Head of caudate nucleus (tissue), 42 donors: ENCODE results near the gene ZYX.
"Not testable (repeated sequence)": the region's sequence is repeated elsewhere in the genome, so short reads cannot be mapped to it uniquely, and the experiment has no call there.

Experiments
- DNase-seq, 42 donors: peaks; one replicate each; pipeline versions ENCODE4 v3.0.0 to v3.0.0-alpha.2; 2020 to 2021; ENCODE audit warnings: mixed read lengths in 7 of 42
- intact Hi-C: fragments of 100-400 bp; cut with DNase I; formaldehyde crosslinking; loops from one replicate; pipeline ENCODE4 v1.15.0; 2022

ZYX gene

DNA sequence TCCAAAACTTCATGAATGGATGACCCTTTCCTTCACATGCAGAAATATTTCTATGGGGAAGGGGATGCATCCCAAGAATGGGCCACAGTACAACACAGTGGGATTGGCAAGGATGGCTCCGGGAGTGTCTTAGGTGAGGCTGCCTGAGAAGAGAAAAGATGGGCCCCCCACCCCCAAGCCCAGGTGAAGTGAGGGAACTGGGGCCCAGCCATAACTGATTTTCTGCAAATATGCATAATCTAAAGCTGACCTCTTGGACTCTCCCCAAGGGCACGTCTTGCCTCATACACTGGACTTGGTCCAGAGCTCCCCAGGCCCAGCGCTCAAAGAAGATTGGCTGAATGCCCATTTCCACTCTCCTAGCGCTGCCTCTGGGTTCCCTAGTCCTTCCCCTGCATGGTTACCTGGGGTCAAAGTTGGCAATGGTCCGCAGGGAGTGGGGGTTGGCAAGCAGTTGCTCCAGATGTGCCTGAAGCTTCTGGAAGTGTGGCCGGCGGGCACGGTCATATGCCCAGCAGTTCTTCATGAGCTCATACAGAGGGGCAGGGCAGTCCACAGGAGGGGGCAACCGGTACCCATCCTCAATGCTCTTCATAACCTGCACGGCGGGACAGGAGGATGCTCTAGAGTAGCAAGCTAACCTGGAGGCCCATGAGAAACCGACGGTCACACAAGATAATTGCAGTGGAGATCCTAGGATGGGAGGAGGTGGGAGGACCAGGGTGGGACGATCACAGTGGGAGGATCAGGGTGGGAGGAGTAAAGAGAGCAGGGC is 12.3 kb downstream of the ZYX start:
- intact Hi-C loops, result no loop called here
- DNase-seq, result peak in 1 of 42 donors; percentile 12

DNA sequence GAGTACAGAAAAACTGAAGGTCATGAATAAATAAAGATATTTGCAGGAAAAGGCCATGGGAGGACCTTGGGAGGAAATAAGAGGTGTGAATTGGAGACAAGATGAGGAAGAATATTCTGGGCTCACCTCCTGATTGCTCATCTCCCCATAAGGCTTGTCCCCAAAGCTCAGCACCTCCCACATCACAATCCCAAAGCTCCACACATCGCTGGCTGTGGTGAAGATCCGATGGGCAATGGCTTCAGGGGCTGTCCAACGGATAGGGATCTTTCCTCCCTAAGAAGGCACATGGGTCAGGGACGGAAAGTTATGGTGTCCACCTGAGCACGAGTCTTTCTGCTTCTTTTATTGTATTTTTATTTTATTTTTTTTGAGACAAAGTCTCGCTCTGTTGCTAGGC is 12.9 kb downstream of the ZYX start:
- intact Hi-C loops, result no loop called here
- no peak for DNase-seq

DNA sequence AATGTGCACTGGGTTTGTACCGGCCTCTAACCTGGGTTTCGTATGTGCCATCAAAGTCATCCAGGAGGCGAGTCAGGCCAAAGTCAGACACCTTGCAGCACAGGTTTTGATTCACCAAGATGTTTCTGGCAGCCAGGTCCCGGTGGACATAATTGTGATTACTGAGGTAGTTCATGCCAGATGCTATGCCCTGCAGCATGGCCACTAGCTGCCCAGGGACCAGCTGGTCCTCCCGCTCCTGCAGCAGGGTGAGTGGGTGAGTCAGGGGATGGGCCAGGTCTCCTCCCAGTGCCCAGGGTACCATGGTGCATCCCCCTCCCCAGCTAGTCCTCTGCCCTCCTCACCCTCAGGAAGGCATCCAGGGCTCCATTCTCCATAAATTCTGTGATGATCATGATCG is 13.6 kb downstream of the ZYX start:
- intact Hi-C loops, result no loop called here
- no peak for DNase-seq

DNA sequence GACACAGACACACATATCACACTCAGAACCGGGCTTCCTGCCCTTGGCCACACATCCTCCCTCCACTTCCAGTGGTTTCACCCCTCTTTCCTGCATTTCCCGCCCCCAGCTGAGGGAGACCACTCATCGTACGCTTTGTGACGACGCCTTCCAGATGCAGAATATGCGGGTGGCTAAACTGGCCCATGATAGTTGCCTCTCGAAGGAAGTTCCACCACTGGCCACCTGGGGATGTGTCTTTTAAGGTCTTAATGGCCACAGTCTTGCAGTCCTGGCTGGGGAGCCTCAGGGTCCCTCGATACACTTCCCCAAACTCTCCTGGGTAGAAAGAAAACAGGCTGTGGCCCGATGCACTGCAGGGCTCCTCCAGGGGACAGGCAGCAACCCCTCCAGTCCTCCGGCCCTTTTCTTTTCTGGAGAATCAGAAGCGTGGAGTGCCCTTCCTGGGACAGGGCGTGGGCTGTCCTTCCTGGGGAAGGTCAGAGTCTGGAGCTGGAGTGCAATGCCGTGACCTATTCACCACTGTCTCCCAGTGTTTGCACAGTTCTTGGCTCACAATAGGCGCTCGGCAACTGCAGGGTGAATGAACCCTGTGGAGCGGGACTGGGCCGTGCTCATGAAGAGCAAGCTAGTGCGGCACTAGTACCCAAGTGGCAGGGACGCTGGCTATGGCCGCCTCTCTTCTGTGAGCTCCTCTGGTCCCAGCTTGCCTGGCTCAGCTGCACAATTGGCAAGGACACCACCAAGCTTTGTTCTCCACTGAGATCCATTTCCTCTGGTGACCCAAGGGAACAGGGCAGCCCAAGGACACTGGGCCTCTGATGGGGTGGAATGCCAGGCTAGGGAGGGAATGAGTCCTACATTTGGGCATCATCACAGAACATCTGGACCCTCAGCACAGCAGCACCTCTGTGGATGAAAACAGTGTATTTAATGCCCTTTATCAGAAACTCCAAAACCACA is 14.3 kb downstream of the ZYX start:
- peak in 28 of 42 donors; percentile 13 to 74 (median 46) for DNase-seq
- intact Hi-C loops, result no loop called here

DNA sequence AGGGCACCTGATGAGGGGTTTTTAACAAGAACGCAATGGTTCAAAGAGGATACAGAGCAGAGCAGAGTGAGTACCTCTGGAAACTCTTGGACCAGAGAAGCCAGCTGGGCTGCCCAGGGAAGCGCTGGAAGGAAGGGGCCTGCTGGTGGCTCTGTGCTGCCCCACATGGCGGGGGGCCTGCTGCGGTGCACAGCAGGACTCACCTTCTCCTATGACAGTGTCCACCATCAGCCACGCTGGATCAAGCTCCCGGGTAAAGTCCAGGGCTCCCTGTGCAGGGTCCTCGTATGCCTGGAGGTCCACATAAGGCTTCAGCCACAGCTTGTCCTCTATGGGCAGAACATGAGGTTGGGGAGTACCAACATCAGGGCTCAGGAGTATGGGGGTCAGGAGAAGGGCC is 15.0 kb downstream of the ZYX start:
- peak in 1 of 42 donors; percentile 25 for DNase-seq
- intact Hi-C loops, result no loop called here

DNA sequence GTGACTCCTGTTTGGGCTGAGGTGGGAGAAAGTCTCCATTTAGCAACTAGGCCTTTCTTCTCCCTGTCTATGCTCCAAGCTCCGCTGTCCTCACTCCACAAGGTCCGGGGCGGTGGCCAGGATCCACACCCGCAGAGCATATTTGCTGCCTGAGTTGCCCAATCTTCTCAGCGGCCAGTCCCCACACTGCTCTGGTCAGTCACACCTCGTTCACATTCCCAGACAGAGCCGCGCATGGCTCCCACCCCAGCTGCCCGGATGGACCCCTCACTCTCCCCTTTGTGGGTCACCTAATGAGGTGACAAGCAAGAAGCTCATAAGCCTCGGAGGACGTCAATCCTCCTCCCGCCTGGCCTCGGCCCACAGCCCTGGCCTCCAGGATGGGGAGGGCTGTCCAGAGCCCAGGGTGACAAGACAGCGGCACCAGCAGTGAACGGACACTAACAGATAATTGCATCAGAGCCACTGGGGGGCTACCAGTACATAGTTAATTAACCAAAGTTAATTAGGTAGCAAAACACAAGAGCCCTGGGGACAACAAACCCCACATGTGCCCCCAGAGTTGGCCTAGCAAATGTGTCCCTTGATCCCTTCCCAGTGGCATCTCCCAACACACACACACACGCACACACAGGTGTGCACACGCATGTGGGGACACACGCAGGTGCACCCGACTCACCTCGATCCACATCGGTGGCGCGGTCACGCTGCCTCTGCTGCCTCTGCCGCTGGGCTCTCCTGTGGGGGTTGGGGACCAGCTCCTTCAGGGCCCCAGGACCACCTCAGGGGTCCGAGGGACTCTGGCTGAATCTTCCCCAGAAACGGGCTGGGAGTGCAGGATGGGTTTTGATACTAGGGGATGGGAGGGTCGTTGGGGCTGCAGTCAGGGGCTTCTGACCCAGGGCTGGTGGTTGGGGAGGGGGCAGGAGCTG is 15.7 kb downstream of the ZYX start:
- DNase-seq, result peak in 1 of 42 donors; percentile 38
- intact Hi-C loops, result no loop called here

DNA sequence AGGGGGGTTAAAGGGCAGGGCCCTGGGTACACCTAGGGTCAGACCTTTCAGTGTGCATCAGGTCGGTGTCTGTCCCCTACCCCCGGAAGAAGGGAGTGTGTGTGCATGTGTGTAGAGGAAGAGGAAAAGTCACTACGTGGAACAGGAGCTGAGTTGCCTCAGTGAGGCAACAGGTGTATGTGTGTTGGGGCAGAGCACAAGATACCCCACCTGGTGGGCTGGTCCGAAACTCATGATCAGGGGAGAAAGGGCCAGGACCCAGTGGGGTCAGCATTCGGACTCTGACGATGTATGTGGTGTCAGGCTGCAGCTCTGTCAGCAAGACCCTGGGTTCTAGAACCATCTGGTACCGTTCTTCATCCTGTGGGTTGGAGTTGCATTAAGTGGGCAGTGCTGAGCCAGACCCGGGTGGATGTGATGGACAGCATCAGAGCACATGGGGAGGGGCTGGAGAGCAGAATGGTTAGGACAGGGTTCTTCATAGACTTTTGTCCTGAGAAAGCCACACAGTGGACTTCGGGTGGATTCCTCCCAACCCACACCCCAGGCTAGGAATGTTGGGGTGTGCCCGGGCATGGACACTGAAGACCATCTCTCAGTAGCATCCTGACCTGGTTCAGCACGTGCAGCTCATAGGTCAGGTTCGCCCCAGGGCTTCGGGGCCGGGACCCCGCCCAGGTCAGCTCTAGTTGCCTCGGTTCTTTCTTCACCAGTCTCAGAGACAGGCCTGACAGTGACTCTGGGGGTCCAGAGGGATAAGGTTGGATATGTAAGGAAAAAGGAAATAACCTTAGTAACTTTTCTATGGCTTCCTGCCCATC is 16.8 kb downstream of the ZYX start:
- intact Hi-C loops, result no loop called here

DNA sequence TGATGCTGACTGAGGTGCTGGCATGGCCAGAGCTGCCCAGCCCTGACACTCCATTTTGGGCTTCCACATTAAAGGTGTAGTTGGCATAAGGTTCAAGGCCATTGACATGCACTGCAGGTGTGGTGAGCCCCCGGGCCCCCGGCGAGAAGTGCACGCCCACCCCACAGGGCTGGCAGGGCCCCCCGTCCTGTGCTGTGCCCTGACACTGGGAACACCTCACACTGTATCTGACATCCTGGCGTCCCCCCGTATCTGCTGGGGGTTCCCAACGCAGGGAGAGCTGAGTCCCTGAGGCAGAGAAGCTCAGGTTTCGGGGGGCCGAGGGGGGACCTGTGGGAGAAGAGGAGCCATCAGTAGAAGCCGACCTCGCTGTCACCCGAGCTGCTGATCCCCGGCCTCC is 17.5 kb downstream of the ZYX start:
- DNase-seq, result no peak
- intact Hi-C loops, result no loop called here

More for the DNA sequence above, 16.8 kb downstream of the ZYX start:
- DNase-seq, result no peak

DNA sequence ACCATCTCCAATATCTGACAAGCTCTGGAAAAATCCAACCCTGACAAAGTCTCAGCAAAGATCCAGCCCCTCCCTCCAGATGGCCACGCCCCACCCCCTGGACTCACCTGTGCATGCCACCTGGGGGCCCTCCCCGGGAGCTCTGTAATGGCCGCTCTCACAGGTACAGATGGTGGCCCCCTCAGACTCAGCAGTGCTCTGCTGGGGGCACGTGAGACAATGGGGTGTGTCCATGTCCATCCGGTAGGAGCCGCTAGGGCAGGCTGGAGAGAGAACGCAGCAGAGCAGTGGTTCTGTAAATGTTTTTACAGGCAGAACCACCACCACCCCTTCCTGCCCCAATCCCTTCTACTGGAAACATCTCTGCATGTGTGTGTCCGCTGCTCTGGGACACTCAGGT is 18.0 kb downstream of the ZYX start:
- intact Hi-C loops, result no loop called here
- DNase-seq, result no peak

DNA sequence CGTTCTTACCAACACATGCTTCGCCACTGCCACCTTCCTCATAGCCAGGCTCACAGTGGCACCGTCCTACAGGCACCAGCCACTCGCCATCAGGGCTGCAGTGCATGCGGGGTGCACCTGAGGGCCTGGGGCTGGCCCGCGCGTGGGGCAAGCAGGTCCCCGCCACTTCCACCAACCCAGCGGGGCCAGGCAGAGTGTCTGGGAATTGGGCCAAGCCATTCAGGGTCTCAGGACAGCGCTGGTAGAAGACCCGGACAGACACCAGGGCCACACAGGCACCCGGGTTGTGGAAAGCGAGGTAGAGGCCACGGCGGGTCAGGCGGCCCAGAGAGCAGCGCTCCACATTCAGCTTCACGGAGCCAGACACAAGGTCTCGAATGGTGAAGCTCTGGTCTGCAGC is 18.5 kb downstream of the ZYX start:
- intact Hi-C loops, result no loop called here

DNA sequence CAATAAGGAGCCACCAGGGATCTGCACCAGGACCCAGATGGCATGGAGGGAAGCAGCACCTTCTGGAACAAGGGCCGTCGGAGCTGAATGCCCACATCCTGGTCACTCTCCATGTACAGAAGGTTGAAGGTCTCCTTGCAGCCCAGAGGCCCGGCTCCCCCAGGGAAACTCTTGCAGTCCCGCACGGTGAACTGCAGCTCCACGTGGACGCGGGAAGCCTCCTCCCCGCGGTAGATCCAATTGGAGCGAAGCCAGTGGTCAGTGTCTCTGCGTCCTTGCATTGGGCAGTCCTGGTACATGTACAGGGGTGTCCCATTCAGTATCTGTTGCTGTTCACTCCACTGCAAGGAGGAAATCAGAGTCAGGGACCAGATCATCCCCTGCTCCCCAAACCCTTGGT is 20.1 kb downstream of the ZYX start:
- intact Hi-C loops, result no loop called here
- DNase-seq, result no peak

More for the DNA sequence above, 18.5 kb downstream of the ZYX start:
- no peak for DNase-seq

DNA sequence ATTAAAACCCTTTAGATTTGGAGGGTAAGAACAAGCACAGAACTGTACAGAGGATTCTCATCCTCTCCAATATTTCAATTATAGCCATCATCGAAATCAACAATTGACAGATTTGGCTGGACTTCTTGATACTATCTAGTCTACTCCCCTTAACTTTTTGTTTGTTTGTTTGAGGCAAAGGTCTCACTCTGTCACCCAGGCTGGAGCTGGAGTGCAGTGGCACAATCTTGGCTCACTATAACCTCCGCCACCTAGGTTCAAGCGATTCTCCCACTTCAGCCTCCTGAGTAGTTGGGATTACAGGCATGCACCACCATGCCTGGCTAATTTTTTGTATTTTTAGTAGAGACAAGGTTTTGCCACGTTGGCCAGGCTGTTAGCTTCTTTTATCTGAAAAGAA is 21.1 kb downstream of the ZYX start:
- intact Hi-C loops, DNase-seq: not testable (repeated sequence)

DNA sequence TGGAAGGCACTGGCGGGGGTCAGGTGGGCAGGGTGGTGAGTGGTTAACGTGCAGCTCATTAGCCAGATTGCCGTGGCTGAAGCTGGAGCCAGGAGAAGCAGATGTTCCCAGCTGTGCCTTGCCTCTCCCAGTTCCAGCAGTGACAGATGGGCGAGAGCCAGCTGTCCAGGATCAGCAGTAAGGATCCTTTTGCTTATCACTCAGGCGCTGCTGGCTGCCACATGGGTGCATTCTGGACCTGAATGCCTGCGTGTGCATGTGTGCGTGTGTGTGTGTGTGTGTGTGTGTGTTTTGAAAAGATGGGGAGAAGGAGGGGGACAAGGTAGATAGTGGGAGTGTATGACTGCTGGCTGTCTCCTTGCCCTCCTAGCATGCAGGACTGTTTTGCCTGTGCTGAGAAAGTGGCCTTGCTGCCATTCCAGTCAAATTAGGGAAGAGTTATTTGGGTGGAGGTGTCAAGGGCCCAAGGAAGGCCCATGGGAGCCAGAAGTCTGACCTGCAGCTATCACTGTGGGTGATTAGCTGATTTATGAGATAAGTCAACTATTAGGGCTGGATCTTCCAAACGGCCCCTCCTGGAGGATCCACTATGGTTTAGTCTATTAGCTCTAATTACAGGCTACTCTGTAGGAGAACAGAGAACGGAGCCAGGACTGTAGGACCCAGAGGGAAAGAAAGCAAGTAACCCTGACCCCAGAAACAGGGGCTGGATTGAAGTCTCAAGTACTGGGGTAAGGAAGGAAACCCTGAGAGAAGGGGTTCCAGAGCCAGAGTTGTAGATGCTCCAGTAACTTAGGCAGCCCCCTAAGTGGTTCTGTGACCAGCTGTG is 24.2 kb downstream of the ZYX start:
- intact Hi-C loops, result no loop called here
- DNase-seq, result no peak

DNA sequence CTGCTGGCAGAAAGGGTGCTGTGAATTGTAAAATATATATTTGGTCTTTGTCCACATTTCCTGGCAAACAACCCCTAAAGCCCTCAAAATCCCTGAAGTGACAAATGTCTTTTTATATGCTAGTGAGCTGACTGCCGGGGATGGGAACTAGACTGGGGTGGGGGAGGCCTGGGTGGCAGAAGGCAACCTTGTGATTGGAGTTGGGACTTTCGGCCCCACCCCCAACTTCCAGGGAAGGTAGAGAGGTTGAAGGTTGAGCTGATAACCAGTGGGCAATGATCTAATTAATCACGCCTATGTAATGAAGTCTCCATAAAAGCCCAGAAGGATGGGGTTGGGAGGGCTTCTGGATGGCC is 24.8 kb downstream of the ZYX start:
- intact Hi-C loops, result no loop called here
- DNase-seq, result no peak

DNA sequence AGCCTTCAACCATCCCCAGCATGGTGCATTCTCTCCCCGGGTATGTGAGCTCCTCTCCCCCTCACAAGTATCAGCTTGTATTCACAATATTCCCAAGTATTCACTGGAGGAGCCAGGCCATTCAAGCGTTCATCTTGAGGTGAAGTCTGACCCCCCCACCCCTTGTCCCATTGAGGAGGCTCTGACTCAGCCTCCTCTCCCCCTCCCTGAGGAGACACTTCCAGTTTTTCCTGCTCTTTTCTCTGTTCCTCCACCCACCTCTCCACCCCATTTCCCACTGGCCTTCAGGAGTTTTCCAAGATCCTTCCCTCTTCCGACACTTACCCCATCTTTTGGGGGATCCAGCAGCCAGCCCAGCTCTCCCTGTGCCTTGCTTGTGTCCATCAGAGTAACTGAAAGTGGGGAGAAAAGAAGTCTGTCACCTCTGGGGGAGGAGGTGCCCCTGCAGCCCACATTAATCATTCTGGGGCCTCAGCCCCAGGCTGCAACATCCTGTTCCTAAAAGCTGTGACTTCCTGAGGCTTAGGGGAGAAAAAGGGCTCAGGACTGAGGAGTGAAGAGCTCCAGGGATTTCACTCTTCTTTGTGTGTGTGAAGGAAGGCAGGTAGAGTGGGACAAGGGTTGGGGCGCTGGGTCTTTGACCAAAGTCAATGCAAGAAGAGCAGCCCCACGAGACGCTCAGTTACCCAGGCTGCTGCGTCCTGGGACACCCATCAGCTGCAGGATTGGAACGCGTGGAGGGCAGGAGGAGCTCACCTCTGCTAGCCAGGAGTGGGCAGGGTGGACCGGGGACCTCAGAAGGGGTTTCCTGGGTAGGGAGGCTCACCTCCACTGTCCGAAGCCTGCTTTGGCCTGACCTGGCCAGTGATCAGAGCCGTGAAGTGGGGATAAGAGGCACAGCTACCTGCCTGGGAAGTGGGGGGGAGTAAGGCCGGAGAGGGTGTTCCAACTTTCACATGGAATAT is 26.4 kb downstream of the ZYX start:
- intact Hi-C loops, result no loop called here
- peak in 1 of 42 donors; percentile 6 for DNase-seq

DNA sequence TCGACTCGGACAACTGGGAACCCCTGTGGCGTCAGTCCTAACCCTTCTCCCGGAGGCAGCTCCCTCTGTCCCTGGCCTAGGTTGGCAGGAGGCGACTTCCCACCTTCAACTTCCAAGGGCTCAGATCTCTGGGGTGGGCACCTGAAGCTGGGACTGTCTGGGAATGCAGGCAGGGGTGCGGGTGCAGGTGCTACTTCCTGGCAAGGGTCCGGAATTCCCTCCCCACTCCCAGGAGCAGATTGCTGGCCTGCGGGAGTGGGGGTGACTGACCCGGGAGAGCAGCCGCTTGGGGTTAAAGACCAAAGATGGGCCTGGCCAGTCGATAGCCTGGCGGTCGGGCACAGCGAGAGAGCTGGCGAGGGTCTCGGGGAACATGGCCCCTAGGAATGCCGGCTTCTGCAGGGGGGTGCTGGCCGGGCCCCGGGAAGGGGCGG is 27.1 kb downstream of the ZYX start:
- peak in 1 of 42 donors; percentile 5 for DNase-seq
- intact Hi-C loops, result no loop called here
